Brain microvascular endothelial cell (primary cell): ENCODE measurements around the gene AMOTL1.

Experiments
- DNase-seq: peaks from one replicate; pipeline ENCODE4 v3.0.0-alpha.2; 2020
- H3K27ac ChIP-seq: fragments of 250-450 bp; sonication (Bioruptor Pico); 2 replicates; pipeline ENCODE4 v1.5.1; 2020; ENCODE audit warnings: mild to moderate bottlenecking, moderate library complexity
- H3K27me3 ChIP-seq: fragments of 250-450 bp; sonication (Bioruptor Pico); replicated peaks from 2 replicates; pipeline ENCODE4 v1.5.1; 2020; ENCODE audit warnings: mild to moderate bottlenecking
- H3K36me3 ChIP-seq: fragments of 250-450 bp; sonication (Bioruptor Pico); replicated peaks from 2 replicates; pipeline ENCODE4 v1.5.1; 2020; ENCODE audit warnings: mild to moderate bottlenecking
- H3K4me3 ChIP-seq: 2 replicates; pipeline ENCODE4 v1.5.1; 2011; ENCODE audit warnings: low read depth, mild to moderate bottlenecking, control low read depth, low read length, moderate library complexity
- CTCF ChIP-seq: IDR thresholded peaks from 2 replicates; pipeline ENCODE4 v1.5.1; 2011; ENCODE audit warnings: low read depth, mild to moderate bottlenecking, moderate library complexity, low read length, control low read depth, inconsistent platforms; ENCODE audit errors: missing control alignments
- in situ Hi-C: cut with HindIII; loops from 2 replicates; pipeline ENCODE4 v1.10.0; 2017; ENCODE audit warnings: low sequenced_read_pairs, low pct_ligation_motif_present

Gene AMOTL1

GRCh38 chr11:94821439-94821838, 53.3 kb downstream of the AMOTL1 start:
- TF ChIP-seq CTCF = no peak
- DNase-seq = no peak
- no peak overlapping the region for H3K27ac ChIP-seq
- peaks cover 74% of the 10 kb centered on the region for H3K36me3 ChIP-seq
- no peaks in the 10 kb centered on the region for H3K27me3 ChIP-seq
- H3K4me3 ChIP-seq = no peak overlapping the region
- in situ Hi-C loops = no loop called here

- no peak for DNase-seq
- Histone ChIP-seq H3K27ac (no peak overlapping the region), H3K4me3 (no peak overlapping the region), H3K36me3 (peaks cover 75% of the 10 kb centered on the region), H3K27me3 (no peaks in the 10 kb centered on the region)
- TF ChIP-seq CTCF = no peak
- in situ Hi-C loops = no loop called here
Observed at GRCh38 chr11:94822080-94822479, 53.9 kb downstream of the AMOTL1 start.

DNA sequence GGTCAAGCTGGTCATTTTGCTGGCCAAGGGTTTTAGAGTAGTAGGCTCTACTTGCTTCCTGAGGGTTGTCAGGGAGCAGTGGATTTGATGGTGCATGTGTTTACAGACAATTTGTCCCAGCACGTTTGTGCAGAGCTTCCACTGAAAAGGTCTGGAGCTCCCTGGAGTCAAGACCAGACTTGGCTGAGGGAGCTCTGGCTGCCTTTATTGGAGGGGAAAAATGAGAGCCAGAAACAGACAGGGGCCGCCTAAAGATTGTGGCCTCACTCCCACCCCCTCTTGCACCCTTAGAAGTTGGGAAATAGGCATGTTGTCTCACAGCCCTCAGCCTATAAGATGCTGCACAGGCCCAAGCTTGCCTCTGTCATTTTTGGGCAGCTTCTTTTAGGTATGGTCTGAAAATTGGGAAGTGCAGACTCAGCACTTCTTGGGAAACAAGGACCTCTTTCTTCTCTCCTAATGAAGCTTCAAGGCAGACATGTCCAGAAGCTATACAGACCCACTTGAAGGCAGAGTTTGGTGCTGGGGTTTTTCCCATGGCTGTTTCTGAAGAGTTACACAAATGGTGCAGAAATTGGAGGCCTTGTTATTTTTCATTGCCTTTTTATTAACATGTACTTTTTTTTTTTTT, 55.1 kb downstream of the AMOTL1 start:
- Histone ChIP-seq H3K27ac (no peak overlapping the region), H3K27me3 (no peaks in the 10 kb centered on the region), H3K36me3 (peaks cover 79% of the 10 kb centered on the region), H3K4me3 (no peak overlapping the region)
- in situ Hi-C loops = no loop called here
- no peak for DNase-seq
- no peak for TF ChIP-seq CTCF

DNA sequence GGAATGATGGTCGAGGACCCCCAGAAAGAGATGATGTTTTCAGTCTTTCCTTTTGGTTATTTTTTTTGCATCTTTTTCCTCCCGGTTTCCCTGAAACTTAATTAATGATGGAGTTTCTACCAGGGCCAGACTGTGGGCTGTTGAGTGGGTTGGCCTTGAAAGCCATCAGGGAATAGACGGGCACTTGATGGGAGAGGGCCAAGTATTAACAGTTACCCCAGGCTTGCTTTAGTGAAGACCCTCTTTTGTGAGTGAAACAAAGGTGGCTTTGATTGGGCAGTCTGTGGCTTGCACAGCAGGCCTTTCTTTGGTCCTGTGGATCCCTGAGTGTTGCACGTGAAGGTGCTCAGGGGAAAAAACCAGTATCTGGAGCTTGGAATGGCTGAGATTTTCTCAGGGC, 56.9 kb downstream of the AMOTL1 start:
- no peak for TF ChIP-seq CTCF
- no peak overlapping the region for H3K27ac ChIP-seq
- no peak overlapping the region for H3K4me3 ChIP-seq
- H3K36me3 ChIP-seq = peaks cover 82% of the 10 kb centered on the region
- in situ Hi-C loops = no loop called here
- no peak for DNase-seq
- no peaks in the 10 kb centered on the region for H3K27me3 ChIP-seq

- no peak for DNase-seq
- in situ Hi-C loops = no loop called here
- Histone ChIP-seq H3K27me3 (no peaks in the 10 kb centered on the region), H3K36me3 (peaks cover 82% of the 10 kb centered on the region), H3K4me3 (no peak overlapping the region), H3K27ac (no peak overlapping the region)
- TF ChIP-seq CTCF = no peak
Observed at GRCh38 chr11:94825481-94825880, 57.3 kb downstream of the AMOTL1 start.

GRCh38 chr11:94826415-94826814, 58.3 kb downstream of the AMOTL1 start:
- peaks cover 82% of the 10 kb centered on the region for H3K36me3 ChIP-seq
- no peak overlapping the region for H3K27ac ChIP-seq
- no peaks in the 10 kb centered on the region for H3K27me3 ChIP-seq
- no peak overlapping the region for H3K4me3 ChIP-seq
- no peak for TF ChIP-seq CTCF
- DNase-seq = no peak
- in situ Hi-C loops = no loop called here
